GM18508 (cell line): ENCODE results near the gene RAPGEFL1.
"Not testable (repeated sequence)": the region's sequence is repeated elsewhere in the genome, so short reads cannot be mapped to it uniquely, and the experiment has no call there.

Experiments
- ATAC-seq: cut with Tn5 transposase; IDR thresholded peaks from one replicate; pipeline ENCODE4 v1.9.1; 2021; ENCODE audit warnings: moderate number of reproducible peaks; ENCODE audit not compliant: insufficient read depth, unreplicated experiment

The RAPGEFL1 gene

GRCh38 chr17:40173091-40173777 is 4.0 kb upstream of the RAPGEFL1 start:
- ATAC-seq: no peak

GRCh38 chr17:40173778-40174135 is 3.5 kb upstream of the RAPGEFL1 start:
- no peak for ATAC-seq

GRCh38 chr17:40174514-40174913 is 2.8 kb upstream of the RAPGEFL1 start:
- ATAC-seq: no peak

GRCh38 chr17:40175928-40176753 is 1.1 kb upstream of the RAPGEFL1 start:
- no peak for ATAC-seq

- no peak for ATAC-seq
Measured at GRCh38 chr17:40176754-40177110, 538 bp upstream of the RAPGEFL1 start.

GRCh38 chr17:40178021-40178601 is 841 bp downstream of the RAPGEFL1 start:
- ATAC-seq: no peak

- ATAC-seq: no peak
Measured at GRCh38 chr17:40178660-40179059, 1.4 kb downstream of the RAPGEFL1 start.

GRCh38 chr17:40179923-40180659 is 2.8 kb downstream of the RAPGEFL1 start:
- ATAC-seq: no peak

GRCh38 chr17:40180694-40181093 is 3.4 kb downstream of the RAPGEFL1 start:
- ATAC-seq: no peak

- no peak for ATAC-seq
Measured at GRCh38 chr17:40181205-40181604, 3.9 kb downstream of the RAPGEFL1 start.

- ATAC-seq: no peak
Measured at GRCh38 chr17:40182606-40183005, 5.3 kb downstream of the RAPGEFL1 start.

- no peak for ATAC-seq
Measured at GRCh38 chr17:40187238-40187637, 10.0 kb downstream of the RAPGEFL1 start.

- no peak for ATAC-seq
Measured at GRCh38 chr17:40188694-40189093, 11.4 kb downstream of the RAPGEFL1 start.

- ATAC-seq: no peak
Measured at GRCh38 chr17:40190197-40191021, 13.1 kb downstream of the RAPGEFL1 start.

- ATAC-seq: no peak
Measured at GRCh38 chr17:40191237-40192208, 14.3 kb downstream of the RAPGEFL1 start.

- no peak for ATAC-seq
Measured at GRCh38 chr17:40192961-40193360, 15.7 kb downstream of the RAPGEFL1 start.

- ATAC-seq: no peak
Measured at GRCh38 chr17:40194821-40195220, 17.6 kb downstream of the RAPGEFL1 start.

GRCh38 chr17:40197550-40197949 is 20.3 kb downstream of the RAPGEFL1 start:
- no peak for ATAC-seq

GRCh38 chr17:40197965-40198456 is 20.7 kb downstream of the RAPGEFL1 start:
- not testable (repeated sequence) for ATAC-seq
